ENCODE data around the gene SLC38A9.

- TF ChIP-seq CTCF (IDR thresholded peaks at IDR 0.05; ENCODE audit: low read depth, low read length, missing input control) (no peak), FOXA1 (IDR thresholded peaks at IDR 0.05) (no peak), JUND (IDR thresholded peaks at IDR 0.05) (no peak), TAF1 (conservative IDR thresholded peaks at IDR 0.05) (no peak), ZBTB33 (IDR thresholded peaks at IDR 0.05) (no peak), EGR1 (IDR thresholded peaks at IDR 0.05; ENCODE audit: low read depth in 2 of 2) (no peak), MAX (IDR thresholded peaks at IDR 0.05) (no peak)
These were observed 46.1 kb upstream of the SLC38A9 start for GRCh38 chr5:55758231-55758630.

Data from liver (tissue), 3 donors.